ENCODE data around the gene NAALADL2.

GRCh38 chr3:175343946-175344345 lies 484.8 kb downstream of the NAALADL2 start:
- TF ChIP-seq CTCF (conservative IDR thresholded peaks at IDR 0.05 in 1 of 2, IDR thresholded peaks at IDR 0.05 in 1 of 2; ENCODE audit: low read depth in 1 of 2, low read length in 2 of 2): no peak
- TF ChIP-seq EZH2 (IDR thresholded peaks at IDR 0.05; ENCODE audit: low read length, missing control alignments): no peak
